Aorta (tissue), 5 donors: ENCODE results near the gene PLN. TPM values are rescaled to one million over a fixed set of nuclear protein-coding genes. Genes with fewer than 3 reads are reported as not detected.
A peak's percentile ranks its signal among the peaks of the same experiment; 100 is the strongest.

Experiments used
- ATAC-seq: fragments of 200-7000 bp; cut with Tn5 transposase; one replicate; pipeline ENCODE4 v1.9.1; 2022; ENCODE audit warnings: moderate library complexity; ENCODE audit not compliant: low FRiP score
- DNase-seq, 2 donors: peaks; one replicate each; pipeline ENCODE4 v3.0.0-alpha.2; 2020
- H3K27ac ChIP-seq, 2 donors: one replicate each; pipeline ENCODE4 v1.5.1; 2013; ENCODE audit warnings: low read length in 2 of 2, mild to moderate bottlenecking in 2 of 2, moderate library complexity in 2 of 2, control low read depth in 1 of 2, inconsistent platforms in 1 of 2, low read depth in 1 of 2
- H3K27me3 ChIP-seq, 2 donors: one replicate each; pipeline ENCODE4 v1.6.1; 2013; ENCODE audit warnings: control low read depth in 1 of 2, low read length in 1 of 2, mild to moderate bottlenecking in 1 of 2, moderate library complexity in 1 of 2; ENCODE audit not compliant: insufficient read depth in 2 of 2, control insufficient read depth in 1 of 2
- H3K36me3 ChIP-seq, 2 donors: one replicate each; pipeline ENCODE4 v1.6.1; 2013; ENCODE audit warnings: control low read depth in 1 of 2, low read length in 1 of 2, mild to moderate bottlenecking in 1 of 2; ENCODE audit not compliant: insufficient read depth in 2 of 2, control insufficient read depth in 1 of 2
- H3K4me1 ChIP-seq, 2 donors: one replicate each; pipeline ENCODE4 v1.6.1; 2013; ENCODE audit warnings: low read length in 2 of 2, control low read depth in 1 of 2, mild to moderate bottlenecking in 1 of 2, moderate library complexity in 1 of 2; ENCODE audit not compliant: insufficient read depth in 2 of 2, control insufficient read depth in 1 of 2
- H3K4me3 ChIP-seq, 2 donors: one replicate each; pipeline ENCODE4 v1.5.1; 2013; ENCODE audit warnings: low read length in 2 of 2, control low read depth in 1 of 2, mild to moderate bottlenecking in 1 of 2
- H3K9me3 ChIP-seq: one replicate; pipeline ENCODE4 v1.6.1; 2013; ENCODE audit warnings: mild to moderate bottlenecking, low read length; ENCODE audit not compliant: control insufficient read depth
- WGBS, 2 donors: extraction: QIAGEN DNeasy Blood & Tissue Kit; methylation state at CpG; one replicate each; pipeline ENCODE4 v1.1.7; 2013; 5-methylcytosine and 5-hydroxymethylcytosine counted together
- intact Hi-C, 2 donors: fragments of 100-400 bp; cut with DNase I; formaldehyde crosslinking; loops; one replicate each; pipeline versions ENCODE4 v1.14.2 to v1.15.0; 2022
- long read RNA-seq, 2 donors: library from polyadenylated mRNA; unstranded; transcript quantifications; one replicate each; pipeline ENCODE4 v2.0.0, GENCODE V29; 2020 to 2021
- polyA plus RNA-seq, 2 donors: library from polyadenylated mRNA; stranded (reverse); fragments of 200-250 nt; gene quantifications; one replicate each; pipeline ENCODE4 v1.2.3, GENCODE V29; 2013
- total RNA-seq, 2 donors: library from RNA; stranded (reverse); fragmentation: NEBNext Ultra II Directional; extraction: Animal tissue kit (Norgen Biotek cat#: 25700); gene quantifications; one replicate each; pipeline ENCODE4 v1.2.1, GENCODE V29; 2021
- donor health status: healthy with polysubstance abuse.
- donor health status: Bipolar disorder and iron deficiency.
- donor health status: DM: no; HTN: no; CAD: no.
- donor health status: DM: no; HTN: no; CAD: no.
- donor health status: DM: yes; HTN: yes; CAD: no.

PLN gene
- total RNA-seq (100 to 1,000 TPM; 232 to 587 TPM), polyA plus RNA-seq (100 to 1,000 TPM; 539 to 955 TPM)
- long read RNA-seq, donor 1, transcript PLN-201 (2 exons, 2,001 nt), result major isoform, 1,236 of 1,308 reads
- long read RNA-seq, donor 1, partial matches to known transcripts, result 47 of 1,308 reads
- long read RNA-seq, donor 1, other reads (novel, unspliced or antisense), result 25 of 1,308 reads
- long read RNA-seq, donor 2, transcript PLN-201 (2 exons, 2,001 nt), result major isoform, 116 of 129 reads
- long read RNA-seq, donor 2, partial matches to known transcripts, result 0 of 129 reads
- long read RNA-seq, donor 2, other reads (novel, unspliced or antisense), result 13 of 129 reads

GRCh38 chr6:118548136-118548535 lies at the start of gene PLN:
Gene PLN (plus strand): TSS chr6:118548296. CDS start chr6:118558922, 10,626 bp downstream.
- H3K27me3 ChIP-seq, result no peaks in the 10 kb centered on the region
- peak within 1 kb of the TSS; percentile 86 to 90 for H3K4me3 ChIP-seq
- H3K4me1 ChIP-seq, result no peaks in the 10 kb centered on the region
- DNase-seq (no peak), ATAC-seq (peak; percentile 85)
- H3K9me3 ChIP-seq, result no peaks in the 10 kb centered on the region
- WGBS, 2 donors, result 3 to 7% methylated on average over 3 of the region's 3 CpGs
- no peaks in the 10 kb centered on the region for H3K36me3 ChIP-seq
- no peak within 1 kb of the TSS for H3K27ac ChIP-seq
- intact Hi-C loops, result no loop called here

DNA sequence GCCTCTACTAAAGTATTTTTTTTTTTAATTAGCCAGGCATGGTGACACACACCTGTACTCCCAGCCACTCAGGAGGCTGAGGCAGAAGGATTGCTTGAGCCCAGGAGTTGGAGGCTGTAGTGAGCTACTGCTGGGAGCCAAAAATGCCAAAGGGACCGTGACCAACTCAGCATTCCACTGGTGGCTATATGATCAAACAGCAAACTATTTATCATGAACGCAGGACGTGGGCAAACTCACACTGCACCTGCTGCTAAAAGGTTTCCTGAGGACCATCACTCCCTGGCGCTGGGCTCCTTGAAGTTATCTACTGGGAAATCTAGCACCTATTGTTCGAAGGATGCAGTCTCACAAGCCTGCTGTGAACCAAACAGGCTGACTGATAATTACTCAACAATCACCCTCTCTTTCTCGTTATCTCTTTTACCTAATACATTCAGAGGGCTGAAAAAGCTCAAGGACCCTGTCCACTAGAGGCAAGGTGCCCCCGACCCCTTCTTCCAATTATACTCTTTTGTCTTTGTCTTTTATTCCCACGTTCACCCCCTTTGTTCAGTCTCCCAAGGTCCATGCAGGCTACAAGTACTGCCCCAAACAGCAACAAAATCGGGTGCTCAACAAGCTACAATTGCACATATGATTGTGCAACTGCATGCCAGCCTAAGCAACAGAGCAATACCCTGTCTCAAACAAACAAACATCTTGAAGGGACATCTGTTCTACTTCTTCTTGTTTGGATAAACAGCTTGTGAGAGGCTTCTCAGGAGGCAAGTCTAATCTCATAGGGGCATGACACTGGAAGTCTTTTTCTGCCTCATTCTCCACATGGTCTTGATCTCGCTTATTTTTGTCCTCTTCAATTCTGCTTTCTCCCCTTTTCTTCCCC lies 47.7 kb upstream of the PLN start:
- H3K4me3 ChIP-seq, result no peak overlapping the region
- DNase-seq (no peak), ATAC-seq (no peak)
- H3K27ac ChIP-seq, result no peak overlapping the region
- H3K9me3 ChIP-seq, result no peaks in the 10 kb centered on the region
- intact Hi-C loops, result loop anchor here in 1 of 2 donors (10.0 kb wide), 2 partner anchors 114 to 116 kb away; no protein-coding TSS in a partner anchor
- H3K4me1 ChIP-seq, result no peaks in the 10 kb centered on the region
- 96 to 97% methylated on average over 10 of the region's 10 CpGs for WGBS, 2 donors
- H3K36me3 ChIP-seq, result no peaks in the 10 kb centered on the region
- H3K27me3 ChIP-seq, result no peaks in the 10 kb centered on the region

GRCh38 chr6:118501099-118501498 lies 47.0 kb upstream of the PLN start:
- Histone ChIP-seq H3K36me3 (no peaks in the 10 kb centered on the region), H3K27me3 (no peaks in the 10 kb centered on the region), H3K4me3 (no peak overlapping the region), H3K9me3 (no peaks in the 10 kb centered on the region), H3K27ac (no peak overlapping the region), H3K4me1 (no peaks in the 10 kb centered on the region)
- WGBS, 2 donors, result 93 to 94% methylated on average over 5 of the region's 5 CpGs
- no peak for ATAC-seq
- intact Hi-C loops, result loop anchor here in 1 of 2 donors (10.0 kb wide), 2 partner anchors 114 to 116 kb away; no protein-coding TSS in a partner anchor
- DNase-seq, result no peak

DNA sequence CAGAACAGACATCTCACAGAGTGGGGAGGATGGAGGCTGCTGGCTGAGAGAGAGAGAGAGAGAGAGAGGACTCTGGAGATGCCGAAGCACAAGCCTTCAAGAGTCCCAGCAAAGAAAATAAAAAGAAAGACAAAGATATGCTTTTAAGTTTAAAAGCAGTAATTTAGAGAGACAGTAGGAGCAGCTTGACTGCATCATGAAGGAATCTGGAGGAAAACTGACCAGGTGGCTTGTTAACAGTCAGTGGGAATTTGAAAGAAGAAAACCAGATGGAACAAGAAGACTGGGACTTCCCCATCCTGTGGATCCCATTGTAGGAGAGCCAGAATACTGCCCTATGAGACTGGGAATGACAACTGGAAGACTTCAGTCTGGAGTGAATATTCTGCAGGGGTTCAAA lies 46.3 kb upstream of the PLN start:
- no peak overlapping the region for H3K27ac ChIP-seq
- ATAC-seq (no peak), DNase-seq (no peak)
- no peaks in the 10 kb centered on the region for H3K36me3 ChIP-seq
- no peaks in the 10 kb centered on the region for H3K27me3 ChIP-seq
- no peak overlapping the region for H3K4me3 ChIP-seq
- intact Hi-C loops, result loop anchor here in 1 of 2 donors (10.0 kb wide), 2 partner anchors 113 to 117 kb away; no protein-coding TSS in a partner anchor
- 94 to 100% methylated on average over 1 of the region's 1 CpG for WGBS, 2 donors
- no peaks in the 10 kb centered on the region for H3K4me1 ChIP-seq
- no peaks in the 10 kb centered on the region for H3K9me3 ChIP-seq

DNA sequence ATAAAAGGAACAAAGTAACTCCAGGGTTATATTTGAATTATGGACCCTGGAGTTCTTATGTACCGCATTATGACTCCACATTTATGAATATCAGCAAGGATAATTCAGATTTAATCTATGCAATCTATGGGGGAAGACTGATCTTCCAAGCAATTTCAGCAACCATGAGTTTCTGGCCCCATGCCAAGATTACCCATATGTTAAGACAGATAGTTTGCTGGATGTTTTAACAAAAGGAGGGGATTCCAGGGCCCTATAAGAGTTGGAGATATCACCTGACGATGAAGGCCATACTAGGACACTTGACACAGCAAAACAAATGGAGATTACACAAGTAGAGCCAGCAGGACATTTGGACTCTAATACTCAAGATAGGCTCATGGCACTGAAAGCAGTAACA lies 45.9 kb upstream of the PLN start:
- H3K27me3 ChIP-seq, result no peaks in the 10 kb centered on the region
- no peak overlapping the region for H3K27ac ChIP-seq
- H3K9me3 ChIP-seq, result no peaks in the 10 kb centered on the region
- WGBS, 2 donors, result 70 to 94% methylated on average over 2 of the region's 2 CpGs
- H3K4me1 ChIP-seq, result peaks cover 0 to 2% of the 10 kb centered on the region in 2 donors
- ATAC-seq, result no peak
- H3K4me3 ChIP-seq, result no peak overlapping the region
- no peaks in the 10 kb centered on the region for H3K36me3 ChIP-seq
- intact Hi-C loops, result loop anchor here in 1 of 2 donors (10.0 kb wide), 2 partner anchors 113 to 117 kb away; no protein-coding TSS in a partner anchor
- no peak for DNase-seq

DNA sequence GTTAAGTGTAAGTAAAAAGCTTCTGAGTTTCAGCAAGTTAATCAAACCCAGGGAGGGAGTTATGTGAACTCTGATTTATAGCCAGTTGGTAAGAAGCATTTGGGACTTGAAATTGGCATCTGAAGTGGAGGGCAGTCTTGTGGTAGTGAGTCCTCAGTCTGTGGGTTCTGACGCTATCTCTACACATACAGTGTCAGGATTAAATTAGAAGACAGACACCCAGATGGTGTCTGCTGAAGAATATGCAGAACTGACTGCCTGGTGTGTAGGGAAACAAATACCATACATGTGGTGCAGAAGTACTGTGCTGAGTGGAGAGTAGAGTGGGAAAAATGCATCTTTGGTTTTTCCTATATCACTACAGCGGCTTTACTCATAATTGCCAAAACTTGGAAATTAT lies 43.5 kb upstream of the PLN start:
- intact Hi-C loops, result loop anchor here in 1 of 2 donors (5.0 to 10.0 kb wide), 3 partner anchors 78 to 120 kb away; no protein-coding TSS in a partner anchor
- Histone ChIP-seq H3K27ac (no peak overlapping the region), H3K4me3 (no peak overlapping the region), H3K4me1 (peaks cover 0 to 2% of the 10 kb centered on the region in 2 donors), H3K36me3 (no peaks in the 10 kb centered on the region), H3K9me3 (no peaks in the 10 kb centered on the region), H3K27me3 (no peaks in the 10 kb centered on the region)
- ATAC-seq, result no peak
- 97 to 99% methylated on average over 2 of the region's 2 CpGs for WGBS, 2 donors
- no peak for DNase-seq

DNA sequence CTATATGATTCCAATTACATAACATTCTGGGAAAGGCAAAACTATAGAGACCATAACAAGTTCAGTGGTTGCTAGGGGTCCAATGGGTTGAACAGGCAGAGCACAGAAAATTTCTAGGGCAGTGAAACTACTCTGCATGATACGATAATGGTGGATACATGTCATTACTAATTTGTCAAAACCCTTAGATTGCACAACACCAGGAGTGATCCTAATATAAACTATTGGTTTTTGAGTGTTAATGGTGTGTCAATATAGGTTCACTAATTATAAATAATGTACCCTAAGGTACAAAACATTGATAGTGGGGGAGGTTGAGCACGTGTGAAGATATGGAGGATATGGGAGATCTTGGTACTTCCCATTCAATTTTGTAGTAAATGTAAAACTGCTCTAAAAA lies 42.4 kb upstream of the PLN start:
- no peak for ATAC-seq
- intact Hi-C loops, result loop anchor here in 1 of 2 donors (5.0 to 10.0 kb wide), 3 partner anchors 77 to 121 kb away; no protein-coding TSS in a partner anchor
- Histone ChIP-seq H3K36me3 (no peaks in the 10 kb centered on the region), H3K27me3 (no peaks in the 10 kb centered on the region), H3K4me1 (peaks cover 0 to 2% of the 10 kb centered on the region in 2 donors), H3K27ac (no peak overlapping the region), H3K9me3 (no peaks in the 10 kb centered on the region), H3K4me3 (no peak overlapping the region)
- 98 to 99% methylated on average over 2 of the region's 2 CpGs for WGBS, 2 donors
- no peak for DNase-seq

GRCh38 chr6:118506071-118506638 lies 41.9 kb upstream of the PLN start:
- Histone ChIP-seq H3K27me3 (no peaks in the 10 kb centered on the region), H3K9me3 (no peaks in the 10 kb centered on the region), H3K4me1 (peaks cover 0 to 2% of the 10 kb centered on the region in 2 donors), H3K27ac (no peak overlapping the region), H3K4me3 (no peak overlapping the region), H3K36me3 (no peaks in the 10 kb centered on the region)
- DNase-seq (no peak), ATAC-seq (no peak)
- intact Hi-C loops, result loop anchor here in 1 of 2 donors (5.0 to 10.0 kb wide), 3 partner anchors 76 to 121 kb away; no protein-coding TSS in a partner anchor
- WGBS, 2 donors, result 82 to 86% methylated on average over 5 of the region's 5 CpGs
